OCI-LY1 (cell line): ENCODE measurements around the gene TFF3.

Experiments
- H2AFZ ChIP-seq: fragments of 200-600 bp; sonication (generic), shearing (Covaris generic); 2 replicates; pipeline ENCODE4 v1.6.0; 2014; ENCODE audit warnings: antibody characterized with exemption, mild to moderate bottlenecking, low read length
- H3F3A ChIP-seq: fragments of 200-600 bp; sonication (generic), shearing (Covaris generic); 2 replicates; pipeline ENCODE4 v1.6.0; 2014; ENCODE audit warnings: mild to moderate bottlenecking, antibody characterized with exemption, low read length, moderate library complexity; ENCODE audit not compliant: insufficient read depth
- H3K27ac ChIP-seq: fragments of 200-600 bp; sonication (generic); 2 replicates; pipeline ENCODE4 v1.5.1; 2014; ENCODE audit warnings: low read length, mixed run types, mild to moderate bottlenecking, low read depth; ENCODE audit not compliant: poor library complexity, severe bottlenecking
- H3K27me3 ChIP-seq: fragments of 200-600 bp; sonication (generic); 2 replicates; pipeline ENCODE4 v1.6.0; 2014; ENCODE audit warnings: antibody characterized with exemption, mild to moderate bottlenecking, low read length, moderate library complexity; ENCODE audit not compliant: insufficient read depth
- H3K36me3 ChIP-seq: fragments of 200-600 bp; sonication (generic); 2 replicates; pipeline ENCODE4 v1.6.1; 2014; ENCODE audit warnings: mild to moderate bottlenecking, antibody characterized with exemption, low read length, moderate library complexity, mixed read lengths; ENCODE audit not compliant: insufficient read depth
- H3K4me1 ChIP-seq: fragments of 200-600 bp; sonication (generic); 2 replicates; pipeline ENCODE4 v1.5.1; 2014; ENCODE audit warnings: mild to moderate bottlenecking, low read length, moderate library complexity; ENCODE audit not compliant: insufficient read depth, severe bottlenecking
- H3K4me2 ChIP-seq: fragments of 200-600 bp; sonication (generic), shearing (Covaris generic); 2 replicates; pipeline ENCODE4 v1.6.1; 2014; ENCODE audit warnings: low read length
- H3K4me3 ChIP-seq: fragments of 200-600 bp; sonication (generic); 2 replicates; pipeline ENCODE4 v1.5.1; 2014; ENCODE audit warnings: low read length, low read depth, mild to moderate bottlenecking, mixed read lengths; ENCODE audit not compliant: poor library complexity, severe bottlenecking
- H3K79me2 ChIP-seq: fragments of 200-600 bp; shearing (Covaris generic); 2 replicates; pipeline ENCODE4 v1.6.1; 2016; ENCODE audit warnings: mixed run types, low read length, mixed read lengths; ENCODE audit not compliant: insufficient read depth
- H3K9ac ChIP-seq: fragments of 200-600 bp; sonication (generic), shearing (Covaris generic); 2 replicates; pipeline ENCODE4 v1.6.1; 2014; ENCODE audit warnings: mild to moderate bottlenecking, low read length, mixed read lengths
- H3K9me2 ChIP-seq: fragments of 200-600 bp; sonication (generic), shearing (Covaris generic); 2 replicates; pipeline ENCODE4 v1.6.1; 2014; ENCODE audit warnings: low read depth, mild to moderate bottlenecking, low read length, mixed read lengths
- H3K9me3 ChIP-seq: fragments of 200-600 bp; shearing (Covaris generic); 2 replicates; pipeline ENCODE4 v1.6.1; 2014; ENCODE audit warnings: low read length, mixed read lengths
- H4K20me1 ChIP-seq: fragments of 200-600 bp; sonication (generic), shearing (Covaris generic); 2 replicates; pipeline ENCODE4 v1.6.0; 2016; ENCODE audit warnings: mild to moderate bottlenecking, low read length; ENCODE audit not compliant: insufficient read depth
- CTCF ChIP-seq: fragments of 200-600 bp; sonication (generic), shearing (Covaris generic); IDR thresholded peaks from 2 replicates; pipeline ENCODE4 v1.5.1; 2017; ENCODE audit warnings: mild to moderate bottlenecking, antibody characterized with exemption, low read length, moderate library complexity, mixed read lengths
- EZH2 ChIP-seq: fragments of 200-600 bp; sonication (generic), shearing (Covaris generic); IDR thresholded peaks from 2 replicates; pipeline ENCODE4 v1.8.0; 2017; ENCODE audit warnings: borderline replicate concordance, mixed run types, mild to moderate bottlenecking, antibody characterized with exemption, low read length, moderate library complexity, mixed read lengths

The TFF3 gene

GRCh38 chr21:42315296-42315891, at the start of gene TFF3:
TSS of gene TFF3 (minus strand) at chr21:42315409. CDS start at chr21:42315374, 35 bp downstream.
- Histone ChIP-seq H3K9ac (no peak within 1 kb of the TSS), H3K27ac (no peak within 1 kb of the TSS), H3K4me3 (no peak within 1 kb of the TSS), H3K4me2 (no peak within 1 kb of the TSS), H3K9me3 (no peaks in the 10 kb centered on the region), H3K4me1 (peaks cover 7% of the 10 kb centered on the region), H2AFZ (no peak within 1 kb of the TSS), H3K27me3 (no peaks in the 10 kb centered on the region), H3K79me2 (no peaks in the 10 kb centered on the region), H3K36me3 (no peaks in the 10 kb centered on the region), H3K9me2 (no peaks in the 10 kb centered on the region), H4K20me1 (no peaks in the 10 kb centered on the region), H3F3A (no peaks in the 10 kb centered on the region)
- TF ChIP-seq EZH2 (no peak), CTCF (no peak)

GRCh38 chr21:42364304-42364865, 49.2 kb upstream of the TFF3 start:
- TF ChIP-seq CTCF: no peak
- no peak for TF ChIP-seq EZH2
- no peak overlapping the region for H3K27ac ChIP-seq
- H3K27me3 ChIP-seq: peaks cover 19% of the 10 kb centered on the region; the same call in 1 of the 2 replicates
- no peak overlapping the region for H3K4me3 ChIP-seq
- H3K36me3 ChIP-seq: no peaks in the 10 kb centered on the region
- H2AFZ ChIP-seq: no peak overlapping the region
- no peaks in the 10 kb centered on the region for H3K79me2 ChIP-seq
- no peaks in the 10 kb centered on the region for H3K9me3 ChIP-seq
- no peak overlapping the region for H3K9ac ChIP-seq
- H4K20me1 ChIP-seq: no peaks in the 10 kb centered on the region
- no peaks in the 10 kb centered on the region for H3K9me2 ChIP-seq
- H3K4me1 ChIP-seq: no peaks in the 10 kb centered on the region
- H3F3A ChIP-seq: no peaks in the 10 kb centered on the region
- H3K4me2 ChIP-seq: no peak overlapping the region

GRCh38 chr21:42363312-42363711, 48.1 kb upstream of the TFF3 start:
- H3K27ac ChIP-seq: no peak overlapping the region
- no peak overlapping the region for H3K9ac ChIP-seq
- no peaks in the 10 kb centered on the region for H3K9me3 ChIP-seq
- H2AFZ ChIP-seq: no peak overlapping the region
- no peaks in the 10 kb centered on the region for H3K79me2 ChIP-seq
- H3F3A ChIP-seq: no peaks in the 10 kb centered on the region
- H3K4me3 ChIP-seq: no peak overlapping the region
- no peaks in the 10 kb centered on the region for H3K4me1 ChIP-seq
- peaks cover 17% of the 10 kb centered on the region; the same call in 1 of the 2 replicates for H3K27me3 ChIP-seq
- no peaks in the 10 kb centered on the region for H3K36me3 ChIP-seq
- H4K20me1 ChIP-seq: no peaks in the 10 kb centered on the region
- TF ChIP-seq EZH2 (no peak), CTCF (no peak)
- no peak overlapping the region for H3K4me2 ChIP-seq
- no peaks in the 10 kb centered on the region for H3K9me2 ChIP-seq
